Upper lobe of left lung (tissue), 6 donors: ENCODE results near the gene MUCL3. TPM values are rescaled to one million over a fixed set of nuclear protein-coding genes. Genes with fewer than 3 reads are reported as not detected.

Experiments used
- ATAC-seq, 2 donors: fragments of 200-7000 bp; cut with Tn5 transposase; one replicate each; pipeline ENCODE4 v1.9.1; 2022; ENCODE audit warnings: mild to moderate bottlenecking in 2 of 2, moderate library complexity in 2 of 2; ENCODE audit not compliant: low FRiP score in 2 of 2
- DNase-seq, 2 donors: peaks; one replicate each; pipeline ENCODE4 v3.0.0-alpha.2; 2019 to 2020
- H3K27ac ChIP-seq, 4 donors: fragments of 200-600 bp; sonication (generic); one replicate each; pipeline ENCODE4 v1.5.1; 2016 to 2019
- H3K27me3 ChIP-seq, 4 donors: fragments of 200-600 bp; sonication (generic); one replicate each; pipeline ENCODE4 v1.5.1; 2017 to 2019
- H3K36me3 ChIP-seq, 4 donors: fragments of 200-600 bp; sonication (generic); one replicate each; pipeline ENCODE4 v1.5.1; 2016 to 2019
- H3K4me1 ChIP-seq, 4 donors: fragments of 200-600 bp; sonication (generic); one replicate each; pipeline ENCODE4 v1.5.1; 2018 to 2019
- H3K4me3 ChIP-seq, 4 donors: fragments of 200-600 bp; sonication (generic); one replicate each; pipeline ENCODE4 v1.5.1; 2017 to 2019; ENCODE audit warnings: mild to moderate bottlenecking in 2 of 4, moderate library complexity in 1 of 4
- H3K9me3 ChIP-seq, 4 donors: fragments of 200-600 bp; sonication (generic); one replicate each; pipeline ENCODE4 v1.5.1; 2018 to 2019
- CTCF ChIP-seq, 6 experiments: fragments of 450-650 bp in 4 of 6; fragments of 200-600 bp in 2 of 6; sonication (generic) in 2 of 6; IDR thresholded peaks; one replicate each; pipeline ENCODE4 v1.5.1; 2016 to 2019; ENCODE audit warnings: antibody characterized with exemption in 6 of 6
- EP300 ChIP-seq, 4 donors: sonication (generic); formaldehyde crosslinking; IDR thresholded peaks; one replicate each; pipeline ENCODE4 v1.5.1; 2017; ENCODE audit warnings: antibody characterized with exemption in 4 of 4, control low read depth in 2 of 4
- POLR2A ChIP-seq, 4 donors: fragments of 450-650 bp; IDR thresholded peaks; one replicate each; pipeline ENCODE4 v1.5.1; 2016 to 2017; ENCODE audit warnings: antibody characterized with exemption in 4 of 4, mild to moderate bottlenecking in 2 of 4
- POLR2AphosphoS5 ChIP-seq, 2 donors: sonication (generic); formaldehyde crosslinking; IDR thresholded peaks; one replicate each; pipeline ENCODE4 v1.5.1; 2017; ENCODE audit warnings: antibody characterized with exemption in 2 of 2
- WGBS, 2 donors: methylation state at CpG; one replicate each; pipeline ENCODE4 v1.1.5; 2017 to 2018; 5-methylcytosine and 5-hydroxymethylcytosine counted together
- total RNA-seq, 6 donors: library from RNA; depleted of rRNA in 4 of 6; stranded (reverse); fragments of >200 nt in 4 of 6; gene quantifications; one replicate each; pipeline versions ENCODE4 v1.1.0 to v1.2.1, GENCODE V29; 2016 to 2021
- donor health status: DM: no; HTN: no; CAD: no; lungs with moderate emphysema.
- donor health status: DM: no; HTN: yes; CAD: no; lungs with severe emphysema.

MUCL3 gene
- total RNA-seq, 6 donors from 2014 or later = 1.8 to 38.8 (median 5.0) TPM

GRCh38 chr6:30944051-30944450, 3.3 kb downstream of the MUCL3 start:
- TF ChIP-seq CTCF (IDR thresholded peaks at IDR 0.05) = no peak
- no peak for TF ChIP-seq EP300 (IDR thresholded peaks at IDR 0.05)
- Histone ChIP-seq H3K4me1 (peaks cover 9 to 21% (median 11%) of the 10 kb centered on the region in 4 donors), H3K4me3 (no peak overlapping the region), H3K27me3 (no peaks in the 10 kb centered on the region), H3K9me3 (no peaks in the 10 kb centered on the region), H3K36me3 (no peaks in the 10 kb centered on the region), H3K27ac (no peak overlapping the region)
- ATAC-seq (no peak), DNase-seq (no peak)
- WGBS, 2 donors = 84 to 92% methylated on average over 4 of the region's 4 CpGs

- Histone ChIP-seq H3K4me3 (no peak overlapping the region), H3K27me3 (no peaks in the 10 kb centered on the region), H3K36me3 (no peaks in the 10 kb centered on the region), H3K27ac (no peak overlapping the region), H3K4me1 (peaks cover 9 to 21% (median 11%) of the 10 kb centered on the region in 4 donors), H3K9me3 (no peaks in the 10 kb centered on the region)
- WGBS, 2 donors = 92% methylated on average over 5 of the region's 5 CpGs
- no peak for ATAC-seq
- DNase-seq = no peak
- TF ChIP-seq EP300 (IDR thresholded peaks at IDR 0.05) (no peak), CTCF (IDR thresholded peaks at IDR 0.05) (no peak), POLR2AphosphoS5 (IDR thresholded peaks at IDR 0.05) (no peak), POLR2A (IDR thresholded peaks at IDR 0.05) (no peak)
Observed at GRCh38 chr6:30945281-30945680, 4.5 kb downstream of the MUCL3 start.

GRCh38 chr6:30947231-30947630, 6.5 kb downstream of the MUCL3 start:
- Histone ChIP-seq H3K27ac (no peak overlapping the region), H3K4me1 (peaks cover 8 to 20% (median 9%) of the 10 kb centered on the region in 4 donors), H3K4me3 (no peak overlapping the region), H3K9me3 (no peaks in the 10 kb centered on the region), H3K36me3 (no peaks in the 10 kb centered on the region), H3K27me3 (no peaks in the 10 kb centered on the region)
- TF ChIP-seq EP300 (IDR thresholded peaks at IDR 0.05) (no peak), CTCF (IDR thresholded peaks at IDR 0.05) (no peak), POLR2AphosphoS5 (IDR thresholded peaks at IDR 0.05) (no peak), POLR2A (IDR thresholded peaks at IDR 0.05) (no peak)
- 75 to 82% methylated on average over 4 of the region's 4 CpGs for WGBS, 2 donors
- DNase-seq (no peak), ATAC-seq (no peak)

DNA sequence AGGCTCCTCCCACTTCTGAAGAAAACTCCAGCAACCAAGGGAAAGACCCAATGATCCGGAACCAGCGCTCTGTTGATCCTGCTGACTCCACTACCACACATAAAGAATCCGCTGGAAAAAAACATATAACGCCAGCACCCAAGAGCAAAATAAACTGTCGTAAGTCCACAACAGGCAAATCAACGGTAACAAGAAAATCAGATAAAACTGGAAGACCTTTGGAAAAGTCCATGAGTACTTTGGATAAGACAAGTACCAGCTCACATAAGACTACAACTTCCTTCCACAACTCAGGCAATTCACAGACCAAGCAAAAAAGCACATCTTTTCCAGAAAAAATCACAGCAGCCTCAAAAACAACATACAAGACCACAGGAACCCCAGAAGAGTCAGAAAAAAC, 8.0 kb downstream of the MUCL3 start:
- H3K36me3 ChIP-seq = no peaks in the 10 kb centered on the region
- TF ChIP-seq EP300 (IDR thresholded peaks at IDR 0.05) (no peak), CTCF (IDR thresholded peaks at IDR 0.05) (no peak), POLR2AphosphoS5 (IDR thresholded peaks at IDR 0.05) (no peak), POLR2A (IDR thresholded peaks at IDR 0.05) (no peak)
- 92 to 99% methylated on average over 6 of the region's 6 CpGs for WGBS, 2 donors

GRCh38 chr6:30951907-30952469, 11.2 kb downstream of the MUCL3 start:
- 80 to 81% methylated on average over 5 of the region's 5 CpGs for WGBS, 2 donors
- Histone ChIP-seq H3K9me3 (no peaks in the 10 kb centered on the region), H3K36me3 (no peaks in the 10 kb centered on the region), H3K4me1 (peaks cover 12 to 21% (median 19%) of the 10 kb centered on the region in 4 donors), H3K27ac (no peak overlapping the region), H3K27me3 (no peaks in the 10 kb centered on the region), H3K4me3 (no peak overlapping the region)
- DNase-seq = no peak
- no peak for ATAC-seq
- TF ChIP-seq POLR2A (IDR thresholded peaks at IDR 0.05) (no peak), EP300 (IDR thresholded peaks at IDR 0.05) (no peak), CTCF (IDR thresholded peaks at IDR 0.05) (no peak)

More for the DNA sequence above, 8.0 kb downstream of the MUCL3 start:
- no peaks in the 10 kb centered on the region for H3K27me3 ChIP-seq
- no peak for ATAC-seq
- no peak for DNase-seq
- no peaks in the 10 kb centered on the region for H3K9me3 ChIP-seq
- H3K4me3 ChIP-seq = no peak overlapping the region
- peaks cover 0 to 9% (median 0%) of the 10 kb centered on the region in 4 donors for H3K4me1 ChIP-seq
- H3K27ac ChIP-seq = no peak overlapping the region
